H9 (cell line): Measurements from ENCODE around the gene CNNM1. TPM values are rescaled to one million over a fixed set of nuclear protein-coding genes. Genes with fewer than 3 reads are reported as not detected.

Experiments
- DNase-seq: peaks from one replicate; pipeline ENCODE4 v3.0.0-alpha.2; 2017
- H2AFZ ChIP-seq: one replicate; pipeline ENCODE4 v1.6.1; 2013; ENCODE audit warnings: mild to moderate bottlenecking, low read length, control low read depth, moderate library complexity
- H2AK5ac ChIP-seq: 2 replicates; pipeline ENCODE4 v1.6.1; 2013; ENCODE audit warnings: low read length, control low read depth, mixed read lengths; ENCODE audit not compliant: insufficient read length
- H2BK120ac ChIP-seq: one replicate; pipeline ENCODE4 v1.6.1; 2013; ENCODE audit warnings: low read depth, mild to moderate bottlenecking, low read length, control low read depth, inconsistent platforms; ENCODE audit not compliant: poor library complexity, severe bottlenecking
- H2BK12ac ChIP-seq: 2 replicates; pipeline ENCODE4 v1.6.1; 2013; ENCODE audit warnings: low read length, control low read depth, mixed read lengths, low read depth; ENCODE audit not compliant: insufficient read length
- H2BK15ac ChIP-seq: 2 replicates; pipeline ENCODE4 v1.6.1; 2013; ENCODE audit warnings: low read depth, low read length, control low read depth
- H2BK20ac ChIP-seq: one replicate; pipeline ENCODE4 v1.6.1; 2013; ENCODE audit warnings: low read depth, mild to moderate bottlenecking, low read length, control low read depth, inconsistent platforms; ENCODE audit not compliant: poor library complexity, severe bottlenecking
- H2BK5ac ChIP-seq: 2 replicates; pipeline ENCODE4 v1.6.1; 2013; ENCODE audit warnings: low read length, control low read depth, mixed read lengths; ENCODE audit not compliant: insufficient read length
- H3K14ac ChIP-seq: 2 replicates; pipeline ENCODE4 v1.6.1; 2013; ENCODE audit warnings: low read length, control low read depth; ENCODE audit not compliant: insufficient read depth
- H3K18ac ChIP-seq: 2 replicates; pipeline ENCODE4 v1.6.1; 2013; ENCODE audit warnings: low read depth, mild to moderate bottlenecking, mixed read lengths, low read length, control low read depth; ENCODE audit not compliant: insufficient read length
- H3K23ac ChIP-seq: 2 replicates; pipeline ENCODE4 v1.6.1; 2013; ENCODE audit warnings: low read length, control low read depth, mixed read lengths, low read depth; ENCODE audit not compliant: insufficient read length
- H3K23me2 ChIP-seq: 2 replicates; pipeline ENCODE4 v1.6.1; 2013; ENCODE audit warnings: low read depth, mild to moderate bottlenecking, mixed read lengths, low read length, control low read depth; ENCODE audit not compliant: insufficient read length, poor library complexity, severe bottlenecking
- H3K27ac ChIP-seq: 2 replicates; pipeline ENCODE4 v1.5.1; 2013; ENCODE audit warnings: low read length, control low read depth, mixed read lengths, low read depth; ENCODE audit not compliant: insufficient read length
- H3K27me3 ChIP-seq: 2 replicates; pipeline ENCODE4 v1.6.1; 2013; ENCODE audit warnings: low read length, control low read depth, inconsistent platforms; ENCODE audit not compliant: insufficient read depth
- H3K4ac ChIP-seq: 2 replicates; pipeline ENCODE4 v1.6.1; 2013; ENCODE audit warnings: low read depth, mild to moderate bottlenecking, control low read depth, inconsistent platforms, low read length, moderate library complexity
- H3K4me1 ChIP-seq: 2 replicates; pipeline ENCODE4 v1.6.1; 2013; ENCODE audit warnings: low read length, control low read depth, inconsistent platforms; ENCODE audit not compliant: insufficient read depth
- H3K4me2 ChIP-seq: 2 replicates; pipeline ENCODE4 v1.6.1; 2013; ENCODE audit warnings: low read length, control low read depth, mixed read lengths; ENCODE audit not compliant: insufficient read length, insufficient read depth
- H3K56ac ChIP-seq: 2 replicates; pipeline ENCODE4 v1.6.1; 2013; ENCODE audit warnings: low read depth, mild to moderate bottlenecking, mixed read lengths, low read length, control low read depth; ENCODE audit not compliant: insufficient read length
- H3K79me1 ChIP-seq: 2 replicates; pipeline ENCODE4 v1.6.1; 2013; ENCODE audit warnings: low read depth, mild to moderate bottlenecking, moderate library complexity, low read length, control low read depth, inconsistent platforms; ENCODE audit not compliant: insufficient read depth, poor library complexity, severe bottlenecking
- H3K79me2 ChIP-seq: 2 replicates; pipeline ENCODE4 v1.6.1; 2013; ENCODE audit warnings: low read length, control low read depth, inconsistent platforms; ENCODE audit not compliant: insufficient read depth
- H3K9ac ChIP-seq: 2 replicates; pipeline ENCODE4 v1.6.1; 2013; ENCODE audit warnings: low read length, control low read depth, mixed read lengths; ENCODE audit not compliant: insufficient read length; ENCODE audit errors: extremely low read depth
- H3K9me3 ChIP-seq: one replicate; pipeline ENCODE4 v1.6.1; 2013; ENCODE audit warnings: low read depth, low read length, inconsistent platforms; ENCODE audit not compliant: control insufficient read depth
- H3T11ph ChIP-seq: one replicate; pipeline ENCODE4 v1.6.1; 2013; ENCODE audit warnings: mild to moderate bottlenecking, low read length, control low read depth, inconsistent platforms
- H4K20me1 ChIP-seq: one replicate; pipeline ENCODE4 v1.6.1; 2013; ENCODE audit not compliant: control insufficient read depth, insufficient read length, insufficient read depth
- H4K5ac ChIP-seq: 2 replicates; pipeline ENCODE4 v1.6.1; 2013; ENCODE audit warnings: low read depth, mild to moderate bottlenecking, mixed read lengths, low read length, control low read depth; ENCODE audit not compliant: insufficient read length
- H4K8ac ChIP-seq: replicated peaks from 2 replicates; pipeline ENCODE4 v1.6.1; 2013; ENCODE audit warnings: low read length, control low read depth, mixed read lengths, low read depth; ENCODE audit not compliant: insufficient read length
- H4K91ac ChIP-seq: 2 replicates; pipeline ENCODE4 v1.6.1; 2013; ENCODE audit warnings: low read depth, mild to moderate bottlenecking, moderate library complexity, mixed read lengths, low read length, control low read depth; ENCODE audit not compliant: insufficient read length
- H3K27ac Mint-ChIP-seq, 3 experiments: 2 replicates in 2 of 3; 3 replicates in 1 of 3; pipeline ENCODE4 v1.8.0; 2020 to 2021; ENCODE audit warnings: mixed read lengths in 3 of 3, mild to moderate bottlenecking in 1 of 3, moderate library complexity in 1 of 3
- H3K27me3 Mint-ChIP-seq: 2 replicates; pipeline ENCODE4 v1.8.0; 2021; ENCODE audit warnings: low read depth, mild to moderate bottlenecking, moderate library complexity, mixed read lengths
- H3K36me3 Mint-ChIP-seq, 3 experiments: 2 replicates in 2 of 3; 3 replicates in 1 of 3; pipeline ENCODE4 v1.8.0; 2020 to 2021; ENCODE audit warnings: low read depth in 3 of 3, mixed read lengths in 3 of 3; ENCODE audit not compliant: insufficient read depth in 1 of 3
- H3K4me1 Mint-ChIP-seq, 2 experiments: 2 replicates each; pipeline ENCODE4 v1.8.0; 2020; ENCODE audit warnings: mixed read lengths in 2 of 2
- H3K4me3 Mint-ChIP-seq, 2 experiments: 2 replicates in 1 of 2; 3 replicates in 1 of 2; pipeline ENCODE4 v1.8.0; 2020 to 2021; ENCODE audit warnings: mild to moderate bottlenecking in 2 of 2, mixed read lengths in 2 of 2, moderate library complexity in 1 of 2
- H3K9me3 Mint-ChIP-seq, 2 experiments: 2 replicates in 1 of 2; 3 replicates in 1 of 2; pipeline ENCODE4 v1.8.0; 2020; ENCODE audit warnings: mild to moderate bottlenecking in 2 of 2, mixed read lengths in 2 of 2, moderate library complexity in 1 of 2
- CTCF ChIP-seq: fragments of 200-600 bp; sonication (generic); conservative IDR thresholded peaks from 3 replicates; pipeline ENCODE4 v1.8.0; 2021; ENCODE audit warnings: antibody characterized with exemption, mild to moderate bottlenecking
- WGBS: extraction: QIAGEN DNeasy Blood & Tissue Kit; methylation state at CpG from one replicate; pipeline ENCODE4 v1.1.7; 2013; ENCODE audit warnings: missing lambda C conversion rate, low lambda C conversion rate, mixed read lengths; ENCODE audit not compliant: insufficient read length; ENCODE audit errors: extremely low coverage; 5-methylcytosine and 5-hydroxymethylcytosine counted together
- total RNA-seq: library from RNA; stranded (reverse); gene quantifications from 2 replicates; pipeline ENCODE4 v1.2.1, GENCODE V29; 2021

The CNNM1 gene
- total RNA-seq, 1 experiment from 2014 or later = 0.35 TPM

GRCh38 chr10:99403674-99404073, 74.5 kb downstream of the CNNM1 start:
- Histone ChIP-seq H3T11ph (no peak overlapping the region), H2BK12ac (no peak overlapping the region), H3K4me1 (no peaks in the 10 kb centered on the region), H4K20me1 (no peaks in the 10 kb centered on the region), H3K79me2 (no peaks in the 10 kb centered on the region), H2BK5ac (no peak overlapping the region), H2BK20ac (no peak overlapping the region), H3K4ac (no peak overlapping the region), H3K27ac (no peak overlapping the region), H4K91ac (no peak overlapping the region), H3K23me2 (no peaks in the 10 kb centered on the region), H2AFZ (no peak overlapping the region), H3K9me3 (no peaks in the 10 kb centered on the region), H4K8ac (no peak overlapping the region), H2AK5ac (no peak overlapping the region), H3K14ac (no peak overlapping the region), H3K27me3 (no peaks in the 10 kb centered on the region), H3K56ac (no peak overlapping the region), H3K79me1 (no peaks in the 10 kb centered on the region), H3K9ac (no peak overlapping the region), H3K18ac (no peak overlapping the region), H3K4me2 (no peak overlapping the region), H2BK15ac (no peak overlapping the region), H2BK120ac (no peak overlapping the region), H3K23ac (no peak overlapping the region), H4K5ac (no peak overlapping the region)
- H3K4me1 Mint-ChIP-seq = no peaks in the 10 kb centered on the region
- TF ChIP-seq CTCF = no peak
- WGBS = no CpG with 5 or more reads among the region's 9 CpGs
- no peak overlapping the region for H3K27ac Mint-ChIP-seq
- no peak overlapping the region for H3K4me3 Mint-ChIP-seq
- H3K9me3 Mint-ChIP-seq = no peaks in the 10 kb centered on the region; a peak in 1 of 5 replicates
- DNase-seq = no peak
- peaks cover 22 to 78% (median 64%) of the 10 kb centered on the region in 3 experiments; a peak in 6 of 7 replicates for H3K36me3 Mint-ChIP-seq
- no peaks in the 10 kb centered on the region for H3K27me3 Mint-ChIP-seq
